ENCODE measurements around the gene UBL4A.
"Not testable (repeated sequence)": the region's sequence is repeated elsewhere in the genome, so short reads cannot be mapped to it uniquely, and the experiment has no call there.

UBL4A gene

GRCh38 chrX:154507673-154508383 lies 21.4 kb upstream of the UBL4A start:
- no peak for DNase-seq

- DNase-seq, result no peak
Measured at GRCh38 chrX:154506483-154507332, 20.3 kb upstream of the UBL4A start.

GRCh38 chrX:154505734-154506133 lies 19.3 kb upstream of the UBL4A start:
- DNase-seq, result no peak

- no peak for DNase-seq
Measured at GRCh38 chrX:154502989-154503388, 16.6 kb upstream of the UBL4A start.

GRCh38 chrX:154502098-154502497 lies 15.7 kb upstream of the UBL4A start:
- no peak for DNase-seq

- not testable (repeated sequence) for DNase-seq
Measured at GRCh38 chrX:154501423-154501822, 15.0 kb upstream of the UBL4A start.

GRCh38 chrX:154496591-154497137 lies 10.2 kb upstream of the UBL4A start:
- not testable (repeated sequence) for DNase-seq

GRCh38 chrX:154495472-154495922 lies 9.1 kb upstream of the UBL4A start:
- no peak for DNase-seq

GRCh38 chrX:154494715-154495114 lies 8.3 kb upstream of the UBL4A start:
- no peak for DNase-seq

- peak; percentile 87 for DNase-seq
Measured at GRCh38 chrX:154490414-154491083, 4.1 kb upstream of the UBL4A start, which contains the start of gene SLC10A3. TSS of gene SLC10A3 (minus strand) at chrX:154490629. CDS start at chrX:154488940, 1,689 bp downstream.

- DNase-seq, result peak; percentile 14
Measured at GRCh38 chrX:154490021-154490413, 3.6 kb upstream of the UBL4A start.

- no peak for DNase-seq
Measured at GRCh38 chrX:154489182-154489581, 2.8 kb upstream of the UBL4A start.

- no peak for DNase-seq
Measured at GRCh38 chrX:154488336-154489075, 2.1 kb upstream of the UBL4A start.

GRCh38 chrX:154487518-154488290 lies 1.3 kb upstream of the UBL4A start:
- no peak for DNase-seq

GRCh38 chrX:154486052-154486395 lies 391 bp downstream of the UBL4A start:
- DNase-seq, result peak; percentile 12

- DNase-seq, result no peak
Measured at GRCh38 chrX:154485150-154486051, 1.0 kb downstream of the UBL4A start.

GRCh38 chrX:154484255-154485149 lies 1.9 kb downstream of the UBL4A start:
- no peak for DNase-seq

GRCh38 chrX:154483325-154483724 lies 3.1 kb downstream of the UBL4A start:
- DNase-seq, result no peak

GRCh38 chrX:154482786-154483185 lies 3.6 kb downstream of the UBL4A start:
- DNase-seq, result no peak
